ENCODE measurements around the gene ARFRP1. TPM values are rescaled to one million over a fixed set of nuclear protein-coding genes. Genes with fewer than 3 reads are reported as not detected.

The ARFRP1 gene
- total RNA-seq, 1 experiment from 2014 or later: 71.2 TPM

DNA sequence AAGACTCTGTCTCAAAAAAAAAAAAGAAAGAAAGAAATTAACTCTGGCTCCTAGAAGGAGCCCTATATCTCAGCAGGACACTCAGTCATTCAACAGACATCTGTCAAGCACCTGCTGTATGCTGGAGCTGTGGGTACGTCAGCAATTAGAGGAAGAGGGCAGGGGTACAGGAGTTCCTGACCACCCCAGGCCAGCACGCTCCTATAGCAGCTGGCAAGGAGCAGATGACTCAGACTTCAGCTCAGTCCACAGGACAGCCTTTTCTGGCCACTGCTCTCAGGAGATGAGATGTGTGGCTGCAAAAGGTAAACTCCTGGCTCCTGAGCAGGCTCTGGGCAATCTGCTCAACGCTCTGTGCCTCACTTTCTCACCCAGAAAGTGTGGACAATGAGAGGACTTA lies 51.3 kb downstream of the ARFRP1 start:
- peaks cover 20% of the 10 kb centered on the region for H3K4me1 ChIP-seq (ENCODE audit: insufficient read depth, low read length)
- no peaks in the 10 kb centered on the region for H3K9me2 ChIP-seq (replicated peaks; ENCODE audit: low read length)
- no peak overlapping the region for H3K4me2 ChIP-seq (ENCODE audit: low read length)
- no peak overlapping the region for H3K9ac ChIP-seq (ENCODE audit: low read length)
- H3K79me2 ChIP-seq (ENCODE audit: low read length): peaks cover 25% of the 10 kb centered on the region
- no TSS peak for BruUV-seq (replicated peaks)
- no peaks in the 10 kb centered on the region for H3K9me3 ChIP-seq (ENCODE audit: low read length)
- intact Hi-C loops (cut with micrococcal nuclease): no loop called here
- CTCF ChIA-PET: no interaction called here
- ATAC-seq: no peak
- TF ChIP-seq, protein P1, sequence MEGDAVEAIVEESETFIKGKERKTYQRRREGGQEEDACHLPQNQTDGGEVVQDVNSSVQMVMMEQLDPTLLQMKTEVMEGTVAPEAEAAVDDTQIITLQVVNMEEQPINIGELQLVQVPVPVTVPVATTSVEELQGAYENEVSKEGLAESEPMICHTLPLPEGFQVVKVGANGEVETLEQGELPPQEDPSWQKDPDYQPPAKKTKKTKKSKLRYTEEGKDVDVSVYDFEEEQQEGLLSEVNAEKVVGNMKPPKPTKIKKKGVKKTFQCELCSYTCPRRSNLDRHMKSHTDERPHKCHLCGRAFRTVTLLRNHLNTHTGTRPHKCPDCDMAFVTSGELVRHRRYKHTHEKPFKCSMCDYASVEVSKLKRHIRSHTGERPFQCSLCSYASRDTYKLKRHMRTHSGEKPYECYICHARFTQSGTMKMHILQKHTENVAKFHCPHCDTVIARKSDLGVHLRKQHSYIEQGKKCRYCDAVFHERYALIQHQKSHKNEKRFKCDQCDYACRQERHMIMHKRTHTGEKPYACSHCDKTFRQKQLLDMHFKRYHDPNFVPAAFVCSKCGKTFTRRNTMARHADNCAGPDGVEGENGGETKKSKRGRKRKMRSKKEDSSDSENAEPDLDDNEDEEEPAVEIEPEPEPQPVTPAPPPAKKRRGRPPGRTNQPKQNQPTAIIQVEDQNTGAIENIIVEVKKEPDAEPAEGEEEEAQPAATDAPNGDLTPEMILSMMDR (conservative IDR thresholded peaks at IDR 0.05; ENCODE audit: low read depth, low read length): no peak
- TF ChIP-seq EZH2phosphoT487 (IDR thresholded peaks at IDR 0.05; ENCODE audit: borderline replicate concordance, low read length): no peak
- no peak for TF ChIP-seq EZH2 (IDR thresholded peaks at IDR 0.05; ENCODE audit: low read length, unreplicated experiment)
- H3F3A ChIP-seq (ENCODE audit: low read length, unreplicated experiment): no peaks in the 10 kb centered on the region
- no peaks in the 10 kb centered on the region for H4K20me1 ChIP-seq (ENCODE audit: low read length)
- no peak overlapping the region for H3K27ac ChIP-seq (ENCODE audit: low read length)
- peaks cover 14% of the 10 kb centered on the region for H3K27me3 ChIP-seq (ENCODE audit: low read length)
- no peak for DNase-seq
- no peak overlapping the region for H2AFZ ChIP-seq (ENCODE audit: low read length)
- no peak overlapping the region for H3K4me3 ChIP-seq (ENCODE audit: low read length)
- POLR2A ChIA-PET (ENCODE audit: unreplicated experiment): no interaction called here
- H3K36me3 ChIP-seq (ENCODE audit: low read depth, low read length): peaks cover 8% of the 10 kb centered on the region; the same call in 1 of the 2 replicates

DNA sequence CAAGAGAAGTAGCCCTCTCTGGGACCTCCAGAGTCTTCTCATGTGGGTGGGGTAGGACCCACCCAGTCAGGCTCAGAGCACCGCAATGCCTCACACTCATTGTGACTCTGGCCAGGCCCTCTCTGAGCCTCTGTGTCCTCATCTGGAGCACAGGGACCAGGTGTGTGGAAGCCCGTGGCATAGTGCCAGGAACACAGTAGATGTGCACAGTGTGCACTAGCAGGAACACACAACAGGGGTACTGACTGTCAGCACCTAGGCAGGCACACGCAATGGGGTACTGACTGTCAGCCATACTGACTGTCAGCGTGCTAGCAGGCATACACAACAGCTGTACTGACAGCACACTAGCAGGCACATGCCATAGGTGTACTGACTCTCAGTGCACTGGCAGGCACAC lies 52.5 kb downstream of the ARFRP1 start:
- no peak for ATAC-seq
- H3K9ac ChIP-seq (ENCODE audit: low read length): no peak overlapping the region
- no peaks in the 10 kb centered on the region for H4K20me1 ChIP-seq (ENCODE audit: low read length)
- H3K27me3 ChIP-seq (ENCODE audit: low read length): peaks cover 14% of the 10 kb centered on the region
- no peaks in the 10 kb centered on the region for H3K36me3 ChIP-seq (ENCODE audit: low read depth, low read length)
- H3K27ac ChIP-seq (ENCODE audit: low read length): no peak overlapping the region
- no peaks in the 10 kb centered on the region for H3K9me3 ChIP-seq (ENCODE audit: low read length)
- BruUV-seq (replicated peaks): no TSS peak
- H2AFZ ChIP-seq (ENCODE audit: low read length): no peak overlapping the region
- H3K79me2 ChIP-seq (ENCODE audit: low read length): peaks cover 18% of the 10 kb centered on the region
- ChIA-PET CTCF (no interaction called here), POLR2A (ENCODE audit: unreplicated experiment) (no interaction called here)
- intact Hi-C loops (cut with micrococcal nuclease): no loop called here
- no peaks in the 10 kb centered on the region for H3F3A ChIP-seq (ENCODE audit: low read length, unreplicated experiment)
- no peak overlapping the region for H3K4me2 ChIP-seq (ENCODE audit: low read length)
- peaks cover 20% of the 10 kb centered on the region for H3K4me1 ChIP-seq (ENCODE audit: insufficient read depth, low read length)
- TF ChIP-seq, protein P1 (conservative IDR thresholded peaks at IDR 0.05; ENCODE audit: low read depth, low read length): no peak
- no peak for TF ChIP-seq EZH2 (IDR thresholded peaks at IDR 0.05; ENCODE audit: low read length, unreplicated experiment)
- TF ChIP-seq EZH2phosphoT487 (IDR thresholded peaks at IDR 0.05; ENCODE audit: borderline replicate concordance, low read length): no peak
- no peak for DNase-seq
- H3K9me2 ChIP-seq (replicated peaks; ENCODE audit: low read length): no peaks in the 10 kb centered on the region
- no peak overlapping the region for H3K4me3 ChIP-seq (ENCODE audit: low read length)

DNA sequence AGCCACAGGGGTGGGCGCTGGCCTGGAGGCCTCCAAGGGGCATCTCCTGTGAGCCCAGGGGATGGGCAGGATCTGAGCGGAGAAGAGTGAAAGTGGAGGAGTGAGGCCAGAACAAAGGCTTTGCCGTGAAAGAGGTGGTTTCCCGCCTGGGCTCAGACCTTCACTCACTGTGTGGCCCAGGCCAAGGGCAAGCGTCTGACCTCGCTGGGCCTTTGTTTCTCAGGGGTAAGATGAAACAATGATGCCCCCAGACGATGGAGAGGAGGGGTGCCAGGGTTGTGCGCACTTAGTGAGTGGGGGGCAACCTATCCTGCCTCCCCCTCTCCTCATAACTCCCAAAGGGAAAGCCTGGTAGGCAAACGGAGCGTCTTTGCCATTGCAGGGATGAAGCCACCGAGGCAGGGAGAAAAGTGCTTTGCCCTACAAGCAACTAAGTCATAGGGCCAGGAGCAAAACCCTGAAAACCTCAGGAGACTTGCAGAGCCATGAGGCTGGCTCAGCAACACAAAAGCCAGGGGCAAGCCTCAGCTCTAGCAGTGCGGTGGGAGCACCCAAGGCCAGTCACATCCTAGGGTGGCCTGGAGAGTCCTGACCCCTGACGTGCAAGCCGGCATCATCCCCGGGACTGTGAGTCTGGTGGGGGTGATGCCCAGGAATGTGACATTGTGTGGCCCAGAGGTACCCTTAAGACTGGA lies 53.7 kb downstream of the ARFRP1 start:
- no peak for ATAC-seq
- Histone ChIP-seq H3K4me1 (ENCODE audit: insufficient read depth, low read length) (peaks cover 16% of the 10 kb centered on the region), H3K4me2 (ENCODE audit: low read length) (no peak overlapping the region), H3K4me3 (ENCODE audit: low read length) (no peak overlapping the region), H3K36me3 (ENCODE audit: low read depth, low read length) (no peaks in the 10 kb centered on the region), H3K27me3 (ENCODE audit: low read length) (peaks cover 14% of the 10 kb centered on the region), H3K79me2 (ENCODE audit: low read length) (peaks cover 7% of the 10 kb centered on the region), H3K9me3 (ENCODE audit: low read length) (no peaks in the 10 kb centered on the region), H2AFZ (ENCODE audit: low read length) (no peak overlapping the region), H3K9ac (ENCODE audit: low read length) (no peak overlapping the region), H4K20me1 (ENCODE audit: low read length) (no peaks in the 10 kb centered on the region), H3F3A (ENCODE audit: low read length, unreplicated experiment) (no peaks in the 10 kb centered on the region), H3K27ac (ENCODE audit: low read length) (no peak overlapping the region), H3K9me2 (replicated peaks; ENCODE audit: low read length) (no peaks in the 10 kb centered on the region)
- no peak for DNase-seq
- POLR2A ChIA-PET (ENCODE audit: unreplicated experiment): no interaction called here
- TF ChIP-seq EZH2 (IDR thresholded peaks at IDR 0.05; ENCODE audit: low read length, unreplicated experiment) (no peak), EZH2phosphoT487 (IDR thresholded peaks at IDR 0.05; ENCODE audit: borderline replicate concordance, low read length) (no peak)
- TF ChIP-seq, protein P1 (conservative IDR thresholded peaks at IDR 0.05; ENCODE audit: low read depth, low read length): no peak
- CTCF ChIA-PET: no interaction called here
- BruUV-seq (replicated peaks): no TSS peak
- intact Hi-C loops (cut with micrococcal nuclease): no loop called here

Measured in PC-3 (cell line).